HG02981 (cell line): Measurements from ENCODE around the gene UNC5C.
A peak's percentile ranks its signal among the peaks of the same experiment; 100 is the strongest.

Source experiments
- ATAC-seq: cut with Tn5 transposase; IDR thresholded peaks from one replicate; pipeline ENCODE4 v1.9.1; 2021; ENCODE audit warnings: mild to moderate bottlenecking, moderate library complexity; ENCODE audit not compliant: unreplicated experiment

The UNC5C gene

DNA sequence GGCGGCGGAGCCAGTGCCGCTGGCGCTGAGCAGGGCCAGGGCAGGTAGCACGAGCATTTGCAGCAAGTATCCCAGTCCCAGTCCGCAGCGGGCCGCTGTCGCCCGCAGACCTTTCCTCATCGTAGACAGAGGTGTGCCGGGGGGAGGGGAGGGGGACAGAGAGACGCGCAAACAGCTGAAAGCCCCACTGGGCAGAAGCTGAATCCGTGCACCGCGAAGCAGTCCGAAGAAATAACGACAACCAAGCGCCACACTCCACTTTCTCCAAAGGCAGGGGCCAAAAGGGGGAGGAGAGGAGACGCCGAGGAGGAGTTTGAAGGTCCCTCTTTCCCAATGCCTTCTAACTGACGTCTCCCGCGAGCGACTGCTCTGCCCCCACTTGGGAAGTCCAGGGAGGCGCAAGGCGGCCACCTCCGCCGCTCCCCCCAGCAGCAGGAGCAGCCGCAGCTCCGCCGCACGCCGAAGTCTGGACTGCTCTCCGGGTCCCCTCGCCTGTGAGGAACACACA, at the start of gene UNC5C:
TSS of gene UNC5C (minus strand) at position 236 of the 508 bp plus-strand sequence.
- peak; percentile 8 for ATAC-seq

DNA sequence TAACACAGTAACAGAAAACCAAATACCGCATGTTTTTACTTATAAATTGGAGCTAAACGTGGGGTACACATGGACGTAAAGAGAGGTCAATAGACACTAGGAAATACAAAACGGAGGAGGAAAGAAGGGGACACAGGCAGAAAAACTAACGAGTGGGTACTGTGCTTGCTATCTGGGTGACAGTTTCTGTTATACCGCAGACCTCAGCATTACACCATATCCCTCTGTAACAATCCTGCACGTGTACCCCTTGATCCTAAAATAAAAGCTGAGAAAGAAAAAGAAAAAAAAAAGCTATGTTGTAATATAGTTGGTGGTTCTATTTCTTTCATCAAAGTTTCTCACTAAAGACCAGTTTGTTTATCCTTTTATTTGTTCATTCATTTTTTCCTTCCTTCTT, 47.9 kb upstream of the UNC5C start:
- ATAC-seq: no peak

DNA sequence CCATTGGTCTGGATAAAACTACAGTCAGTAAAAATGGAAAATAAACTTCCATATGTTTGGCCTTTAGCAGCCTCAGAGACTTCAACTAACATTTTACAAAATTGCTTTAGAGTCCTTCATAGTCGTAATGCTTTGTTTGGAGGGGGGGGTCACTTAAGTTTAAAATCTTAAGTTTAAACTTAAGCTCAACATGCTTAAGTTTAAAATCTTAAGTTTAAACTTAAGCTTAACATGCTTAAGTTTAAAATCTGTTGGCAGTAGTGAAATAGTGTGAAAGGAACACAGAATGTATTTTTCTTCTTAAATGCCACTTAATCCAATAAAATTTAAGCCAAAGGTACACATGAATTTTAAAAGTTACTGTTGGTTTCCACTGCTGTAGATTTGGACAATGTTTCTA, 45.9 kb upstream of the UNC5C start:
- no peak for ATAC-seq

DNA sequence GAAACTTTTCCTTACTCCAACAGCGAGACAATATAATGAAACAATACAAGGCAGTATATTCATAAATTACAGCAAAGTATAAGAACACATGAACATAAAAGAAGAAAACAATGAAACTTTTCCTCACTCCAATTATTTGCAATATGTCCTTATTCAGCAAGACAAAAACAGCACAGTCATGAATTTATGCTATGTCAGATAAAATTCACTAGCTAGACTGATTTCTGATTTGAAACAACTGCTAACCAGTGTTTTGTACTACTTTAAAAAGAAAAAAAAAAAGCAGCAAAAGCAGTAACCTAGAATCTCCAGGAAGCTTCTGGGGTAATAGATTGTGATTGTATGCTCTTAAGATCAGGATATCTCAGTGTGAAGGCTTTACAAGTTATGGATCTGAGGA, 45.2 kb upstream of the UNC5C start:
- ATAC-seq: no peak

DNA sequence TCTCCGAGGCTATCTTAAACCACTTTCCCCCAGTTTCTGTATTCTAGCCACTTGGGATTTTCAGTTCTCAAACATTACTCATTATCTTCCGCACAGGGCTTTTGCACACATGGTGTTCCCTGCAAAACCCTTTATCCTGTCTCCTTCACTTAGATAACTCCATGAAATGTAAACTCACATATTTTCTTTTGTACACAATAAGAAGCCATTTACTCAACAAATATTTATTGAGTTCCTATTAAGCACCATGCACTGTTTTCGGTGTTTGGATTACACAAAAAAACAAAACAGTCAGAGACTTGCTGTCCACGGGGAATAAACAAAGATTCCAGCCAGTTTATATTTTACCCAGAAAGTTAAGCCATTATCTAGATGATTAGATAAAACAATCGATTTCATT, 42.5 kb upstream of the UNC5C start:
- no peak for ATAC-seq

DNA sequence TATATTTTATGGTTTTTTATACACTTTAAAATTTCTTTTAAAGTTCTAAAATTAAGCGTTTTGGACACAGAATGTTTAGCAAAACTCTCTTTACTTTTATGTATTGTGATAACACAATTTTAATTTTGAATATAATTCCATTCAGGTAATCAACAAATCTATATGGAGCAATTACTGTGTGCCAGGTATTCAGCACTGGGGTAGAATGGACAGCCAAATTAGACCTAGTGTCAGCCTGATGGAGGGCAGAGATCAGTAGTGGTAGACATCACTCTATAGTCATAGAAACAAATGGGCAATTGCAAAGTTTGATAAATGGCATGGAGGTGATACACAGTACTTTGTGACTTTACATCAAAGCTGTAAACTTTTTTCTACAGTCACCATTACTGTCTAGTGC, 41.8 kb upstream of the UNC5C start:
- ATAC-seq: no peak

DNA sequence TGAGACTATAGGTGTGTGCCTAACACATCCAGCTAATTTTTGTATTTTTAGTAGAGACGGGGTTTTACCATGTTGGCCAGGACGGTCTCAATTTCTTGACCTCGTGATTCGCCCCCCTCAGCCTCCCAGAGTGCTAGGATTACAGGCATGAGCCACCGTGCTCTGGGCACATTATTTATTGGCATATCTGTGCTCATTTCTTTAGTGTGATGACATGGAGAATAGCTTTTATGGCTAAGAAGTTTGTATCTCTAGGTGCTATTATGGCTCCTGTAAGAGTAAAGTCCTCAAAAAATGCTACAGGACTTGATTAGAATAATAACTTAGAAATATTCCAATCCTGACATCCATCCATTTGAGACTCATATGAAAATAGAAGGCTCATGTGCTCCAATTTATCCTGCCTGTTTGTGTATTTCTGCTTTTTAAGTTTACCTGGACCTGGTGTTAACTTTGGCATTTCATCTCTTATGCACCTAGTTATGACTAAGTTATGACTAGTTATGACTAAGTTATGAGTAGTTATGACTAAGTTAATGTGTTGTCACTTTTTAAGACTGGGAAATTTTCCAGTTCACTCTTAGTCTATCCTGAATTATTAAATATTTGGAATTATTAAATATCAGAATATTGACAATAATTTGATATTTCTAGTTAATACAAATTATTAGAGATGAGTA, 36.4 kb upstream of the UNC5C start:
- ATAC-seq: no peak

DNA sequence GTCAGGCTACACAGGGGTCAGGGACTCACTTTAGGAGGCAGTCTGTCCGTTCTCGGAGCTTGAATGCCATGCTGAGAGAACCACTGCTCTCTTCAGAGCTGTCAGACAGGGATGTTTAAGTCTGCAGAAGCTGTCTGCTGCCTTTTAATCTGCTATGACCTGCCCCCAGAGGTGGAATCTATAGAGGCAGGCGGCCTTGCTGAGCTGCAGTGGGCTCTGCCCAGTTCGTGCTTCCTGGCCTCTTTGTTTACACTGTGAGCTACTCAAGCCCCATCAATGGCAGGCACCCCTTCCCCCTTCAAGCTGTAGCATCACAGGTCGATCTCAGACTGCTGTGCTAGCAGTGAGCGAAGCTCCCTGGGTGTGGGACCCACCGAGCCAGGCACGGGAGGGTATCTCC, 31.5 kb upstream of the UNC5C start:
- no peak for ATAC-seq

DNA sequence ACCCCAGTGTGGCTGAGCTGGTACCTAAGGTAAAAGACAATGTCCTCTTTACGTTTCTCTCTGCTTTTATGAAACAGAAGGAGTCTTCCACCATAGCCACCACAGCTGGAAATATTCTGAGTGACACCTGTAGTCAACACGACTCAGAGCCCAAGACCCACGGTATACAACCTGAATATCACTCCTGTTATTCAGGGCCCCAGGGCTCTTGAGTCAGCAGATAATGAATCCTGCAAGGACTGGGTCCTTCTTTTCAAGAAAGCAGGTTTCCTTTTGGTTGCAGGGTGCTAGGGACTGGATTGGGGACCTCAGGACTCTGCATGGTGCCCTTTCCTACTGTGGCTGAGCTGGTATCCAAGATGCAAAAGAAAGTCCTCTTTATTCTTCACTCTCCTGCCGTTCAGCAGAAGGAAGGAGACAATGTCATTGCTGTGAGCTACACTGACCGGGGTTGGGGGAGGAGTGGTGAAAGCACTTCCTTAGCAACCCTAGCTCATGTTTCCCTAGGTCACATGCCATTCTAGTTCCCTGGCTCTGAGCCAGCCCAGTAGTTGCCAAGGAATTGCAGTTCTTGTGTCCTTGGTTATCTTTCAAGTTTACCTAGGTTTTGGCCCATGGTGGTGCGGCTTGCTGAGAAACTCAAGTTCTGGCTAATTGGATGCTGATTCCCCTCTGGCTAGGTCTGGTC, 23.7 kb upstream of the UNC5C start:
- ATAC-seq: no peak

DNA sequence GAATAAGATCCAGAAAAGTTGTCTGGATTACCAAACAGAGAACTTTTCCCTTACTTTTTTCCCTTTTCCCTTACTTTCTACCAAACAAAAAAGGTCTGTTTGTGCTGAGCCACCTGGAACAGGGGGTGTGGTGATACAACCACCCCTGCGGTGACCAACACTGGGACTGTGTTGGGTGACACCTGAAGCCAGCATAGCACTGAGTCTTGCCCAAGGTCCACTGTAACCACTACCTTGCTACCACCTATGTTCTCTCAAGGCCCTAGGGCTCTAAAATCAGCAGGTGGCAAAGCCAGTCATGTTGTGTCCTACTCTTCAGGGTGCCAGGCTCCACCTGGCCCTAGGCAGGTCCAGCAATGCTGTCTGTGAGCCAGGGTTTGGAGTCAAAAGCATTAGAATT, 22.8 kb upstream of the UNC5C start:
- ATAC-seq: no peak

DNA sequence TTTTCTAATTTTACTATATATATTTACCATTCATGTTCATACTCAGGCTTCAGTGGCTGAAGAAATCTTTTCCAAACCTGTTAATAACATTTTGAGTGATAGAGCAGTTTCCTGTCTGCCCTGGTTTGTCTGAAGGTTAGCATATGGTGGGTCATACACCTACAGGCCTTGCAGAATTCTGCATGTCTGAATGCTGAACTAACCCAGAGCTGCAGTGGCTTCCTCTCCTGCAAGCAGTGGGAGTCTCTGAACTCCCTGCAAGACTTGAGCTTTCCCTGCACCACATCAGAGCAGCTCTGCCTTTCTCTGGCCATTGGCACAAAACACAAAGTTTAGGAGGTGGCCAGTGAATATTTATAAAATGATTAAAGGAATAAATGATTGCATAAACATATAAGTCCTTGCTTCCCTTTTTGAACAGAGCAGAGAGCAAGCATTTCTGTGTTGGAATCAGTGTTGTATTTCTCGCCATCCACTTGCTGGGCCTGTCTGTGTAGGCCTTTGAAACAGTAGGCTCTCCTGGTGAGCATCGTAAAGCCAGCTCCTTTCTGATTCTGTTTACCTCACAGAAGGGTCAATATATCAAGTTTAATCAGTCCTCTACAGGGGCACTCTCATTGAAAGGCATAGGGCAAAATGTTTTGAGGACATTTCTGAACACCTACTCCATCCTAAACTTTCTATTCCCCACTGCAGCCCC, 15.0 kb upstream of the UNC5C start:
- ATAC-seq: no peak

DNA sequence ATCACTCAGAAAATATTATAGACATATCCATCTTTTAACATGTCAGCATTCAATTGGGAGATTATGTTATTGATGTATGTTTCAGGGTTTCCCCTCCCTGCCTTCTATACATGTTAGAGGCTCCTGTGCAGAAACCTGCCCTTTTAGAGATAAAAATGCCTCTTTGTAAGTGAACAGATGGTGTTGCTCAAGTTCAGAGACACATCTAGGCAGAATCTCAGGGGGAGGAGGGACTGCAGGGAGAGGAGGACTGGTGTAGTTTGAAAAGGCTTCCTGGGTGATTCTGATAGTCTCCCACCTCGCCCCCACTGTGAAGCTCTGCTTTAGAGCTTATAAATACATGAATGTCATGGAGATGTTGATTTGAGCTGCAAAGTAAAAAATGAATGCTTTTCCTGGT, 12.0 kb upstream of the UNC5C start:
- ATAC-seq: no peak

DNA sequence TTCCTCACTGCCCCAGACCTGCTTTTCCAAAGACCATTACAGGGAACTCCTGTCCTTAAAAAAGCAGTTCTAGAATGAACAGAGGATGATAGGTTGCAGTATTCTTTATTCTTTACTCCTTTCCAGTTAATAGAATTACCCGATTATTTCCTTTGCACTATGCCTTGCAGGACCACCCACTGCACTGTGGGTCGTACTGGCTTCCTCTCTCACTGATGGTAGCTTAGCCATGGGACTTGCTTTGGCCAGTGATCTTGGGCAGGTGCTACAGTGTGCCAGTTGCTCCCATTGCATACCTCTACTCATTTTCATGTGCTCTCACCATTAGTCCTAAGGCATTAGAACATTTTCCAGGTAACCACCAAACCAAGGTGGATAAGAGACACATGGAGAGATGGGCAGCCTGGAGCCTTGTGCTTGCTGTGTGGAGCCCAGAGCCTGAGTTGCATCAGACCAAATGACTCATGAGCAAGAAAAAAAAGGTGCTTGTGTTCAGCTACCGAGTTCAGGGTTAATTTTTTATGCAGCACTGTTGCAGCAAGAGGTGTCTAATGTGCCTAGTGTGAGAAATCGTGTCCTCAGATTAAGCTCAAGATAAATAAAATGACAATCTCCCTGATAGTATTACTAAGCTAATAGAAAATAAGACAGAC, 7.6 kb upstream of the UNC5C start:
- no peak for ATAC-seq

DNA sequence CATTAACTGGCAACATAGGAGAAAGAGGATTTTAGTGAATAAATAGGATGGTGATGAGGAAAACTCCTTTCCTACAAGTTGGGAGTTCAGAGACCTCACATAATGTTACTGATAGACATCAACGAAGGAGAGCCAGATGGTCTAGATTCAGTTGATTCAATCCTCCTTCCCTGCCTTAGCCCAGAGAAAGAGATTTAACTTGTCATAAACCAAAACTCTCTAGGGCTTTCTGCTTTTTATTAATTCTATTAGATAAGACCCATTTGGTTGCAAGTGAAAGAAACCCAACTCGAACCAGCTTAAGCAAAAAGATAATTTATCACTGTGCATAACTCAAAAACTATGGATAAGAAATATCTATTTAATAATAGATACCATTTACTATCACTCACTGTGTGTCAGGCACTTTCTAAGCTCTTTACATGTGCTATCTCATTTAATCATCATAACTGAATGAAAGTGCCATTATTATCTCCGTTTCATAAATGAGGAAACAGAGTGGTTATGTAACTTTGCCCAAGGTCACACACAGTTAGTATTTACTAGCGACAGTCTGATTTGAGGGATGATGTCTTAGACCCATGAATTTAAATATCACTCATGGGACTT, 4.3 kb upstream of the UNC5C start:
- ATAC-seq: no peak

DNA sequence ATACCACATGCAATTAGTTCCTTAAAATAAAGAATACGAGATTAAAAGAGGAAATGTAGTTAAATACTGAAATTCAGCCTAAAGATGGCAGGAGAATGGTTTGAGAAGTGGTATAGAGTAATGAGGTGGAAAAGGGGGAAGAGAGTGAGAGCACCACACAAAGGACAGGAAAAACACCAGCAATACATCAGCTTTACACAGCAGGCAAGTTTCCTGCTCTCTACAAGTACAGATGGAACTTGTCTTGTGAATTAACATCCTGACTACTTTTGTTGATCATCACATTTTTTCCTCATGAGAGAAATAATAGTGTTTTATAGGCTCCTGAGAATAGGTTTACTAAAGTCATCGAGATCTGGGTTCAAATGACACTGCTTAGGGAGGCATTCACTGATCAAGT, 2.9 kb upstream of the UNC5C start:
- ATAC-seq: no peak

DNA sequence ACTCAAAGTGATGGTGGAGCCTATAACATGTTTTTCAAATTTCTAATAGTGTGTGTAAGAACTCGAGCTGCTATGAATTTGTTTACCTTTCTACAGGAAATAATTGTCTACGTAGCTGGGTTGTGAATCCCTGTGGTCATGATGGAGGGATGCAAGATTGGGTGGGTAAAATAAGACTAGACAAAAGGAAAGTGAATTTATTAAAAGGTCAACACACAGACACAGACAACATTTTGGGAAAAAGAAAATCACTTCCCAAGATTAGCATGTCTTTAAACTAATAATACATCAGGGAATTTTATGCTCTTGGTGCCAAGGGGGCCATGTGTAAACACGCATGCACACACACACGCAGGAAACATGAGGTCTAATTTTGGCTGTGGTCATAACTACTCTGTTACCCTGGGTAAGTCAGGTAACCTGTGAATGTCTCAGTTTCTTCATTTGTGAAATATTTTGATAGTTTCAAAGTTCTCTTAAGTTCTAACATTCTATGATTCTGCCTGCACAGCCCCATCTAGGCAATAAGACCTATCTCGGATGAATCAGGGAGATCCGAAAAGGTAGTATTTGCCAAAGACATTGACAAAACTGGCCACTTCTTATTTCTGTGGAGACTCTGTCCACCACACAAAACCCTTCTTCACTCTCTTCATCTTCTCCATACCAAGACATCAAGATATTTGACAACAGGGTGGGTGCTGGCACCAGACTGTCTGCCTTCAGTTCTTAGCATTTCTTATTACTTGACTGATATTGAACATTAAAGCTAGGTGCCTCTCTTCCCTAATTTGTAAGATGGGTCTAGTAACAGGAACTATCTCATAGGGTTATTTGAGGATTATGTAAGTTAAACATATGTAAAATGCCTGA, 1.6 kb upstream of the UNC5C start:
- no peak for ATAC-seq

DNA sequence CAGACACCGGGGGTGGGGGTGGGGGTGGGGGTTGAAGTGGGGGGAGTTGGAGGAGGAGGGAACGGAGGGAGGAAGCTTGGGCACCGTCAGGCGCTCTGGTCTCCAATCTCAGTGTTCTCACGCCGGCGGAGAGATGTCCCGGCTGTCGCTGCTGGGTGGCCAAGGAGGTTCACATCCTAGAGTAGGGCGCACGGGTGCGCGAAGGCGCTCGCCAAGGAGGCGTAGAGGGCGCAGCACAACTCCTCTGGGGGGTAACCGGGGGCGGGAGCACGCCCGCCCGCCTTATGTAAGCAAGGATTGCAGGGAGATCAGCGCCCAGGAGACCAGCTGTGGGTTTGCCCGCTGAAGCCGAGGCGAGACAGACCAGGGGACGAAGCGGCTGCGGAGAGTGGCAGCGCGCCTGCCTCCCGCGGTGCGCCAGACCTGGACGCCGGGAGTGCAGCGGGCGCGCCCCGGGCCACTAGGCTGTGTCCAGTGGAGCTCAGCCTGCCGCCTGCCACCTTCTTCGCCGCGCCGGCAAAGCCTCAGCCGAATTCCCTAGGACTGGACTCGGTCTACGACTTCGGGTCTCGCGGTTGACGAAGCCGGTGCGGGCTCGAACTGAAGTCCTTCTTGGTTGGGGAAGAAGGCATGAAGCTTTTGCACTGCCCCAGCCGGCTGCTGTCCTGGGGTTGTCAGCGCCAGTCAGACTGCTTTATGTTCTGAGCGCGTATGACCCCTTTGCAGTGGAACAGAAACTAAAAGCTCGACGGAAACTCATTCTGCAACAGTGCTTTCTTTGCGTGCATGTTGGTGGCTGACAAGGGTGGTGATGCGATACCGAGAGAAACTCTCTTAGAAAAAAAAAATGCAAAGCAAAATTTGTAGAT, 707 bp upstream of the UNC5C start:
- peak; percentile 96 for ATAC-seq

DNA sequence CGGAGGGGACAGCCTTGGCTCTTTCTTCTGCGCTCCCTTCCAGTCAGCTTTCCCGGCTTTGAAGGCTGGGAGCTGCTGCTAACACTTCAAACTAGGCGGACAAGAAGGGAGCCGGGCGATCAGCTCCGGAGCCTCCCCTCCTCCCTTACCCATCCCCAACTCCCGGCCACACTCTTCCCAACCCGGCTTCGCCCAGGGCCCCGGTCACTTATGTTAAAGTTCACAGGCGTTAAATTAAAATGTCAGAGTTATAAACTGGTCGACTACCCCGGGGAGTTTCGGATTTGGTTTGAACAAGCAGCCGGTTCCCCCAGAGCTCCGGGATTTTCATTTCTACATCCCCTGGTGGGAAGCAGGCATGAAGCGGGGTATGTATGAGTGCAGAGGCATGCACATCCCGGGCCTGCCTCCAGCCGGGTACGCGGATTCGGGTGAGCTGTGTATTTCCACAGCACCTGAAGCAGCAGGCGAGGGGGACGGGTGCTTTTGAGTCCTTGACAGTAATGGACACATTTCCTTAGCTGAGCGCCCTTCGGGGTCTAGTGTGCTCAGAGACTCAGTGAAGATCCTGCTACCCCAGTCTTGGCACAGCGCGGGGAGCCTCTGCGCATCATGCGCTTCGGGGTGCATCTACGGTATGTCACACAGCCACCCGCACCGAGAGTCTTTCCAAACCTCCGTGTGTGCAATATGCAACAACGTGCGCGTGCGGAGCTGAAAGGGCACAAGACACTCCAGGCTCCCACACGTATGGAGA, 880 bp downstream of the UNC5C start:
- ATAC-seq: no peak
